Measurements from ENCODE around the gene TRAPPC14. TPM values are rescaled to one million over a fixed set of nuclear protein-coding genes. Genes with fewer than 3 reads are reported as not detected.
"Not testable (repeated sequence)": the region's sequence is repeated elsewhere in the genome, so short reads cannot be mapped to it uniquely, and the experiment has no call there.

TRAPPC14 gene
- total and polyA plus RNA-seq, 2 of the 8 experiments (the other 6 are each of a cell fraction or from before 2014, with no cell fraction given) = 11.9 to 22.1 TPM

GRCh38 chr7:100180084-100180483 is 21.6 kb upstream of the TRAPPC14 start:
- FAIRE-seq; H2AFZ ChIP-seq (ENCODE audit: low read length); H2BK15ac ChIP-seq (ENCODE audit: low read length); H3K9ac ChIP-seq (replicated peaks in 1 of 4; ENCODE audit: extremely low read depth in 1 of 4, low read depth in 3 of 4, low read length in 3 of 4); H3K4me2 ChIP-seq (ENCODE audit: insufficient read depth in 1 of 2, low read depth in 2 of 2, low read length in 2 of 2); H2BK20ac ChIP-seq (ENCODE audit: low read length); H2AK5ac ChIP-seq (ENCODE audit: low read depth, low read length); H3K14ac ChIP-seq (ENCODE audit: insufficient read length); H3K4me3 ChIP-seq (ENCODE audit: extremely low read depth in 1 of 4, insufficient read depth in 2 of 4, low read depth in 3 of 4, low read length in 4 of 4); H4K91ac ChIP-seq (replicated peaks; ENCODE audit: insufficient read length, low read length); DNase-seq (ENCODE audit: low read depth in 1 of 2, low spot score in 2 of 2); H4K8ac ChIP-seq (ENCODE audit: extremely low read depth, insufficient read depth, low read length); H3K79me2 ChIP-seq (ENCODE audit: control insufficient read depth in 1 of 2, insufficient read depth in 2 of 2, low read length in 2 of 2); H3K36me3 ChIP-seq (ENCODE audit: control insufficient read depth in 2 of 4, insufficient read depth in 4 of 4, low read length in 3 of 4); H3K4ac ChIP-seq (replicated peaks; ENCODE audit: insufficient read length, low read depth, low read length); H4K5ac ChIP-seq (ENCODE audit: insufficient read length, low read depth, low read length); H3K18ac ChIP-seq (ENCODE audit: extremely low read depth, low read length); H3K9me3 ChIP-seq (ENCODE audit: insufficient read depth in 2 of 2, low read depth in 1 of 2, low read length in 1 of 2); H3K56ac ChIP-seq (replicated peaks; ENCODE audit: insufficient read length, low read depth, low read length); H2BK120ac ChIP-seq (replicated peaks; ENCODE audit: low read depth, low read length); H2BK5ac ChIP-seq (ENCODE audit: low read depth, low read length); H3K23me2 ChIP-seq (ENCODE audit: low read depth, low read length); H3K79me1 ChIP-seq (ENCODE audit: low read depth, low read length); H3K23ac ChIP-seq (ENCODE audit: insufficient read length); H3K4me1 ChIP-seq (replicated peaks in 1 of 4; ENCODE audit: control insufficient read depth in 3 of 4, insufficient read depth in 4 of 4, low read length in 3 of 4); H2BK12ac ChIP-seq (ENCODE audit: low read depth, low read length); H3K27ac ChIP-seq (ENCODE audit: low read depth, low read length): not testable (repeated sequence)
- H3K27me3 ChIP-seq (replicated peaks in 1 of 4; ENCODE audit: control insufficient read depth in 3 of 4, extremely low read depth in 1 of 4, insufficient read depth in 3 of 4, low read length in 3 of 4) = peaks cover 0 to 13% (median 9%) of the 10 kb centered on the region in 4 experiments; a peak in 6 of 7 replicates
- peaks cover 0 to 12% of the 10 kb centered on the region in 2 experiments for H4K20me1 ChIP-seq (replicated peaks in 1 of 2; ENCODE audit: control insufficient read depth in 1 of 2, insufficient read depth in 2 of 2, low read length in 2 of 2)
- CTCF ChIA-PET (ENCODE audit: partially characterized antibody) = interaction anchor here (0.6 to 2.5 kb wide), 5 partner anchors 11 to 188 kb away, joined by 3 to 13 read pairs (median 6); partner anchors contain the start of gene GAL3ST4
- 97% methylated on average over 2 of the region's 3 CpGs; no CpG with 5 or more reads in 1 of the 2 experiments for WGBS, 2 experiments (ENCODE audit: extremely low coverage in 1 of 2, insufficient coverage in 1 of 2, insufficient read length in 1 of 2, insufficient replicate concordance in 2 of 2, low coverage in 1 of 2, low lambda C conversion rate in 2 of 2, missing lambda C conversion rate in 1 of 2)
- POLR2A ChIA-PET (ENCODE audit: partially characterized antibody) = interaction anchor here (0.7 to 1.4 kb wide), 4 partner anchors 9 to 79 kb away, joined by 3 to 4 read pairs (median 3); partner anchors contain the start of genes AP4M1 and MCM7

Measured in H1 (cell line).